HS-5 (cell line): ENCODE measurements around the gene PTCH2.
"Not testable (repeated sequence)": the region's sequence is repeated elsewhere in the genome, so short reads cannot be mapped to it uniquely, and the experiment has no call there.

Experiments
- DNase-seq: peaks from one replicate; pipeline ENCODE4 v3.0.0-alpha.2; 2012; ENCODE audit warnings: low read depth

Gene PTCH2

DNA sequence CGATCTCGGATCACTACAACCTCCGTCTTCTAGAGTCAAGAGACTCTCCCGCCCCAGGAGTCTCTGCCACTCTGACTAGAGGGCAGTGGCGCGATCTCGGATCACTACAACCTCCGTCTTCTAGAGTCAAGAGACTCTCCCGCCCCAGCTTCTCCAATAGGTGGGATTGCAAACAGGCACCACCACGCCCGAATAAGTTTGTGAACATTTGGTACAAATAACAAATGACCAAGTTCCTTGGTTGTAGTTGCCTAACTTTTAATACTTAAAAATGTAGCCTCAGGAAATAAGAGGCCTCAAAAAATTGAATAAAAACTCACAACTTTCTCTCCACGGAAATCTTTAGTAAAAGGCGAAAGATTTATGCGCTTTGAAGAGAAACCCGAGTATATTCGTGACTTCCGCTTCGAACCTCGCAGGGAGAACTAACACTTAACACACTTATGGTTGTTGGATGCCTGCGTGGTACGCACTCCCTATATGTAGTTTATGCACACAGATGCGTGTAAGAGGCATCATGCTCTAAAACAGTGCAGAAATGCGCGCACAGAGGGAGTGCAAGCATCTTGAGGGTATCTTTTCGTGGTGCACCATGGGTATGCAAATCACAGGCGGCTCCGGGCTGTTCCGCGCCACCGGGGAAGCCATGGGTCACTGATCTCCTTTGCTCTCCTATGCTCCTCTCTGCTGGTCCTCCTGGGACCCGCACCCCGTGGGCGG lies 23.3 kb downstream of the PTCH2 start:
- DNase-seq, result peak; percentile 89

GRCh38 chr1:44819196-44819607 lies 23.9 kb downstream of the PTCH2 start:
- DNase-seq, result no peak

GRCh38 chr1:44817771-44818495 lies 25.1 kb downstream of the PTCH2 start:
- no peak for DNase-seq

GRCh38 chr1:44817307-44817706 lies 25.7 kb downstream of the PTCH2 start:
- DNase-seq, result no peak

DNA sequence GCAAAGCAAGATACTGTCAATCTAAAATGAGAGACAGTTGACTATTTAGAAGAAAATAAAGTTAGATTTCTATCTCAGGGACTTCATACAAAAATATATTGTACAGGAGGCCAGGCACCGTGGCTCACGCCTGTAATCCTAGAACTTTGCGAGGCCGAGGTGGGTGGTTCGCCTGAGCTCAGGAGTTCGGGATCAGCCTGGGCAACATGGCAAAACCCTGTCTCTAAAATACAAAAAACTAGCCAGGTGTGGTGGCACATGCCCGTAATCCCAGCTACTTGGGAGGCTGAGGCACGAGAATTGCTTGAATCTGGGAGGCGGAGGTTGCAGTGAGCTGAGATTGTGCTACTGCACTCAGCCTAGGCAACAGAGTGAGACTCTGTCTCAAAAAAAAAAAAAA lies 27.1 kb downstream of the PTCH2 start:
- DNase-seq, result not testable (repeated sequence)

GRCh38 chr1:44812822-44813543 lies 30.1 kb downstream of the PTCH2 start:
- DNase-seq, result no peak

- DNase-seq, result no peak
These were observed 31.8 kb downstream of the PTCH2 start for GRCh38 chr1:44811234-44811633.

- DNase-seq, result not testable (repeated sequence)
These were observed 32.3 kb downstream of the PTCH2 start for GRCh38 chr1:44810762-44811105.

DNA sequence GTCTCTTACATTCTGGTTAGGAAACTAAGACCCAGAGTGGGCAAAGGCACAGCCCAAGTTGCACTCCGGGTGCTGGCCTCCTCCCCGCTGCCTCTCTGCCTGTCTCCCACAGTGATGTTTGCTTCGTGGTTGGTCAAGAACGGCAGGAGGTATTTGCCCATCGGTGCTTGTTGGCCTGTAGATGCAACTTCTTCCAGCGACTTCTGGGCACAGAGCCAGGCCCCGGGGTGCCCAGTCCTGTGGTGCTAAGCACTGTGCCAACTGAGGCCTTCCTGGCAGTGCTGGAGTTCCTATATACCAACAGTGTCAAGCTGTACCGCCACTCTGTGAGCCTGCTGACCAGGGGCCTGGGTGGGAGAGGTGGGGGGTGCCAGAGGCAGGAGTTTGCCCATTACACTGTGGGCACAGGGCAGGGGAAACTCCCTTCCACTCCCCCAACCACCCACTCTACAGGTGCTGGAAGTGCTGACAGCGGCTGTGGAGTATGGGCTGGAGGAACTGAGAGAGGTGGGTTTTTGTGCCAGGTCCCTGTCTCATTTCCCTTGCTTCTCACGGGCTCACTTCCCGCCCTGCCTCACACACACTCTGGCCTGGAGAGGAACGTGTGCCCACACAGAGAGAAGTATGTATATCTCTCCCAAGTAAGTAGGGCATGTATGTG lies 32.8 kb downstream of the PTCH2 start:
- no peak for DNase-seq

- no peak for DNase-seq
These were observed 33.8 kb downstream of the PTCH2 start for GRCh38 chr1:44808938-44809917.

DNA sequence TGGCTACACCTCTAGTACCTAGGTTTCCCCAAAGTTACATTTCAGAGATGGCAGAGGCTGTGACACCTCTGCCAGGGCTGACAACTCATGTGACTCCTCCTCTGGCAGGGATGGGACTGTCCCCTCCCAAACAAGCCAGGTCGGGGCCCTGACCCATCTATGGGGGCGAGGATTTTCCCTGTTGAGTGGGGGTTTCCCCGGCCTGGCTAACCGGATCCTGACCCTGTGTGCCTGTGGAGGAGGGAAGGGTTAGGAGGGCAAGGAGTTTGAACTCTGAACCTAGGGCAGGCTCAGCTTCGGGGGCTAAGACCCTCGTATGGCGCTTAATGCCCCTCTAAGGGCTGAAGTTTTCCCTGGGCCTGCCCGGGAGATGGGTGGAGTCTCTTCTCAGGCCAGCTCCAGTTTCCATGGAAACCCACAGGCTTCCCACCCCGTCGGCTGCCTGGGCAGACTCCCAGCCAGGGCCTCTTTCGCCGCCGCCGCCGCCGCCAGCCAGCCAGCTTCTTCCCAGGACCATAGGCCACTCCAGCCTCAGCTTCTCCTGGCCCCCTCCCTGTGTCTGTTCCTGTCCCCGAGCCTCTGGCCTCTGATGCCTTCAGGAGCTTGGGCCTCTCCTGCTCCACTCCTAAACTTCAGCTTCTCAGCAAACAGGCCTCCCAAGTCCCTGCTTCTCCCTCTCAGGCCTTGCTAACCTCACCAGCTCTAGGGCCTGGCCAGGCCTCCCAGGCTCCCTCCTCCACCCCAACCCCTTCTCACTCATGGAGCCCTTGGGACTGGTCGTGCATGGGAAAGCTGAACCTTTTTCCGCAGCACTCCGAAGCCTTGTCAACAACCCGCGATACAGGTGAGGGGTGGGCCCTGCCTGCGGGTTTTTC lies 34.8 kb downstream of the PTCH2 start, which contains the start of gene BTBD19:
Gene BTBD19 (plus strand): TSS at position 461 of the 875 bp plus-strand sequence. CDS start 298 bp downstream, at position 759.
- peak; percentile 49 for DNase-seq

DNA sequence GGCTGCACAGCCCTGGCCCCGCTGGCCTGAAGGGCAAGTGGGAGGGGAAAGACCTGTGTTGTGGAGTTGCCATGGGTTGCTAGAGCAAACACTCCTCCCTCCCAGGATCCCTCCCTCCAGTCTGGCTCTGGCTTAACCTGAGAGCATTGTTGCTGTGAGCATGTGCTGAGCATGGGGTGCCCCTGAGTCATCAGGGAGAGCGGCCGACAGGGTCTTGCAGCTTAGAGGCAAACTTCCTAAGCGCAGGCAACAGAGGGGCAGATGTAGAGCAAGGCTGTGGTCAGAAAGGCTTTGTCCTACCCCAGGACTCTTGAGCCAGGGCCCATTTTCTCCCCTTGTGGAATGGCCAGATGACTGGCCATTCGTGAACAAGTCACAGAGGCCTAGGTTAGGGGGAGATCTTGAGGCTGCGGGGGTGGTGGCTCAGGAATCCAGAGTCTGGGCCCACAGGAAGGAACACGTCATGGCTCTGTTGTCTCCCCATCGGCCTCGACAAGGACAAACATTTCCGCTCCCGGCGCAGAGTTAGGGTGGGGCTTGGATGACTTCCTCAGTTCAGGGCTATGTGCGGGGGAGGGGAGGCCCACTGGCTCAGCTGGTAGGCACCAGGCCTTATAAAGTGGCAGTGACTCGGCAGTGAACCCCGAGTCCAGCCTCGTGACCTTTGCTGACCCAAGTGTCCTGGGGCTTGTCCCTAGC lies 35.5 kb downstream of the PTCH2 start:
- peak; percentile 100 for DNase-seq

- DNase-seq, result no peak
These were observed 36.2 kb downstream of the PTCH2 start, which contains the start of gene DYNLT4 for GRCh38 chr1:44806704-44807363. Gene DYNLT4 (minus strand): TSS chr1:44807351. CDS start chr1:44806668, 683 bp downstream.

DNA sequence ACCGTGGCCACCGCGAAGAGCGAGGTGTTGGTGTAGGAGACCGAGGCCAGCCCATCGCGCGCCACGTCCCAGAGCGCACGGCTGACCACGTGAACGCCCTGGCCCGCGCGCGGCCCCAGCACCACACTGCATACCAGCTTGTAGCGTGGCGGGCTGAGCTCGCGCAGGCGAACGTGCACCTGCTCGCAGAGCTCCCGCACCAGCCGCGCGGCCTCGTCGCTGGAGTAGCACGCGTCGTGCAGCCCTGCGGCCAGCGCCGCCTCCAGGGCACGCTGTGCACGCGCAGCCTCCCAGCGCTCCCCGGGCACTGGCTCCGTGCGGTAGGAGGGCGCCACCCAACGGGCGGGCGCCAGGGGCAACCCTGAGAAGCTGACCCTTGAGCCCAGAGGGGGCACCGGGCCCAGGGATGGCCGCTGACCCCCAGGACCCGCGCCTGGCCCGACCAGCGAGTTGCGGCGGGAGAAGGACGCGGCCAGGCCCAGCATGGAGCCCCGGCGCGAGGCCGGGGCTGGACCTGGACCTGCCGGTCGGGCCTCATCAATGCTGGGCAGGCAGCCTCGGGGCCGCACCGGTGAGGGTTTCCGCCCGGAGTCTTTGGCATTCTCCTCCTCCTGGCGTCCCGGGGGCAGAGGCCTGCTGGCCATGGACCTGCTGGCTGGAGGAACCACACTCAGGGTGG lies 36.9 kb downstream of the PTCH2 start:
- no peak for DNase-seq

DNA sequence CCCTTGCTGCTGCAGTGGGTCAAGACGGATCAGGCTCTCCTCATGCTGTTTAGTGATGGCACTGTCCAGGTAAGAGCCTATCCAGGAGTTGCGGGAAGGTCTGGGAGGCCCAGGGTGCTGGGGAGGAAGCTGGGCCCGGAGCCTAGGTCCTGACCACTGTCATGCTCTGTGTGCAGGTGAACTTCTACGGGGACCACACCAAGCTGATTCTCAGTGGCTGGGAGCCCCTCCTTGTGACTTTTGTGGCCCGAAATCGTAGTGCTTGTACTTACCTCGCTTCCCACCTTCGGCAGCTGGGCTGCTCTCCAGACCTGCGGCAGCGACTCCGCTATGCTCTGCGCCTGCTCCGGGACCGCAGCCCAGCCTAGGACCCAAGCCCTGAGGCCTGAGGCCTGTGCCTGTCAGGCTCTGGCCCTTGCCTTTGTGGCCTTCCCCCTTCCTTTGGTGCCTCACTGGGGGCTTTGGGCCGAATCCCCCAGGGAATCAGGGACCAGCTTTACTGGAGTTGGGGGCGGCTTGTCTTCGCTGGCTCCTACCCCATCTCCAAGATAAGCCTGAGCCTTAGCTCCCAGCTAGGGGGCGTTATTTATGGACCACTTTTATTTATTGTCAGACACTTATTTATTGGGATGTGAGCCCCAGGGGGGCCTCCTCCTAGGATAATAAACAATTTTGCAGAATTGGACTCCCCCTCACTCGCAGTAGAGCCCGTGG lies 37.6 kb downstream of the PTCH2 start:
- DNase-seq, result no peak

DNA sequence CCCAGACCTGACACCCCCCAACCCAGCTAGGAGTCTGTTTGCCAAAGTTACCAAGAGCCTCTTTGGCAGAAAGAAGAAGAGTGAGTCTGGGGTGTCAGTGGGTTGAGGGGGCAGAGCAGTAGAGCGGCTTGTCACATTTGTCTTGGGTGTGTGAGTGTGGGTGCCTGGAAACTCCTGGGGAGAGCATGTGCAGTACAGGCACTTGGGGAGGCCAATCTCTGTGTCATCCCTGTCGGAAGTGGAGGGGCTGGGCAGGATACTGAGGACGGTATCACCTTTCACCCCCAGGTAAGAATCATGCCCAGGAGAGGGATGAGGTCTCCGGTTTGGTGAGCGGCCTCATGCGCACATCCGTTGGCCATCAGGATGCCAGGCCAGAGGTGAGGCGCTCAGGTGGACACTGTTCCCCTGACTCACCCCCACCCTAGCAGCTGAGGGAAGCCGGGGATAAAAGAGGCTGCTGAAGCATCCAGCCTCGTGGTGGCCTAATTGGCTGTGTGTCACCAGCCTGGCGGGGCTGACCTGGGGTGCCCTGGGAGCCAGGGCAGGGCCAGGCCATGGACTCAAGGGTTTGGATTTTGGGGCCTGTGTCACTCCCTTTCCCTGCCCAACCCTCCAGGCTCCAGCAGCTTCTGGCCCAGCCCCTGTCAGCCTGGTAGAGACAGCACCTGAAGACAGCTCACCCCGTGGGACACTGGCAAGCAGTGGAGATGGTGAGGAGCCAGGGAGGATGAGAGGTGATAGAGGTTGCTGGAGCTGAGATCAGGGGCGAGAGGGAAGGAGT lies 39.5 kb downstream of the PTCH2 start:
- no peak for DNase-seq

DNA sequence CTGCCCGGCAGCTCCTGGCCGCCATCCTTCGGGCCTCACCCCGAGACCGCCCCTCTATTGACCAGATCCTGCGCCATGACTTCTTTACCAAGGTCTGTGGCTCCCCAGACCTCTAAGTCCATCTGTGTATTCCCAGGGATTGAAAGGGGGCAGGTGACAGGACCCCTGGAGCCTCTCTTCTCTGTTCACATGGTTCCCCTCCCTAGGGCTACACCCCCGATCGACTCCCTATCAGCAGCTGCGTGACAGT lies 40.1 kb downstream of the PTCH2 start:
- DNase-seq, result no peak
